HepG2 (cell line): ENCODE results near the gene PHF23. TPM values are rescaled to one million over a fixed set of nuclear protein-coding genes. Genes with fewer than 3 reads are reported as not detected.

Experiments
- ATAC-seq: fragments of 200-7000 bp; cut with Tn5 transposase; 3 replicates; pipeline ENCODE4 v1.9.1; 2020; ENCODE audit warnings: mild to moderate bottlenecking, moderate library complexity
- BruUV-seq: library from RNA; stranded (reverse); fragments of 400-500 nt; replicated peaks from 2 replicates; lab custom pipeline; 2021; lab: Mats Ljungman, UMichigan
- CTCF ChIA-PET: fragments of 300-600 bp; formaldehyde crosslinking; extraction: SDS; loops from one replicate; lab custom pipeline; 2021; ENCODE audit warnings: low total read pairs, inconsistent platforms, low intra/inter-chr PET ratio; lab: Yijun Ruan, JAX
- POLR2A ChIA-PET: fragments of 350-600 bp; sonication (Branson Sonifier 250); formaldehyde crosslinking; loops from one replicate; lab custom pipeline; 2020; ENCODE audit warnings: antibody characterized with exemption, inconsistent platforms; lab: Yijun Ruan, JAX
- DNase-seq: peaks from one replicate; pipeline ENCODE4 v3.0.0-alpha.2; 2015; ENCODE audit warnings: low spot score
- FAIRE-seq: peaks from 3 replicates; lab custom pipeline; 2011; peaks lifted over from hg19 to GRCh38; lab: Jason Lieb, UNC
- H2AFZ ChIP-seq: one replicate; pipeline ENCODE4 v1.6.1; 2011; ENCODE audit warnings: low read length, inconsistent platforms
- H3K27ac ChIP-seq: fragments of 300-600 bp; 3 replicates; pipeline ENCODE4 v1.8.0; 2011; ENCODE audit warnings: mixed run types, mild to moderate bottlenecking, mixed read lengths, low read length, inconsistent platforms; ENCODE audit not compliant: insufficient read depth; ENCODE audit errors: extremely low read length
- H3K27me3 ChIP-seq, 2 experiments: fragments of 200-600 bp in 1 of 2; 2 replicates in 1 of 2; 3 replicates in 1 of 2; pipeline versions ENCODE4 v1.6.0 to v1.8.0; 2011; ENCODE audit warnings: low read length in 2 of 2, mild to moderate bottlenecking in 2 of 2, moderate library complexity in 2 of 2, inconsistent platforms in 1 of 2; ENCODE audit not compliant: insufficient read depth in 2 of 2, control insufficient read depth in 1 of 2
- H3K36me3 ChIP-seq, 2 experiments: fragments of 200-600 bp in 1 of 2; replicated peaks in 1 of 2; 2 replicates in 1 of 2; 3 replicates in 1 of 2; pipeline versions ENCODE4 v1.5.1 to v1.8.0; 2011; ENCODE audit warnings: low read length in 2 of 2, inconsistent platforms in 1 of 2; ENCODE audit not compliant: insufficient read depth in 2 of 2, control insufficient read depth in 1 of 2
- H3K4me1 ChIP-seq: 2 replicates; pipeline ENCODE4 v1.5.1; 2012; ENCODE audit warnings: low read length, inconsistent platforms; ENCODE audit not compliant: insufficient read depth
- H3K4me2 ChIP-seq: 2 replicates; pipeline ENCODE4 v1.6.0; 2011; ENCODE audit warnings: low read depth, low read length, inconsistent platforms
- H3K4me3 ChIP-seq, 3 experiments: fragments of 200-600 bp in 1 of 3; sonication (generic), shearing (Covaris generic) in 1 of 3; replicated peaks in 1 of 3; 2 replicates each; pipeline ENCODE4 v1.5.1; 2011 to 2016; ENCODE audit warnings: low read length in 3 of 3, inconsistent platforms in 2 of 3, low read depth in 2 of 3, mild to moderate bottlenecking in 2 of 3, control low read depth in 1 of 3, mixed read lengths in 1 of 3; ENCODE audit not compliant: insufficient read depth in 1 of 3
- H3K79me2 ChIP-seq: one replicate; pipeline ENCODE4 v1.6.1; 2011; ENCODE audit warnings: low read length, inconsistent platforms; ENCODE audit not compliant: insufficient read depth
- H3K9ac ChIP-seq: 2 replicates; pipeline ENCODE4 v1.6.0; 2011; ENCODE audit warnings: mild to moderate bottlenecking, low read depth, low read length, inconsistent platforms; ENCODE audit not compliant: insufficient read depth
- H3K9me3 ChIP-seq: 2 replicates; pipeline ENCODE4 v1.5.1; 2012; ENCODE audit warnings: mild to moderate bottlenecking, low read length
- H4K20me1 ChIP-seq: 2 replicates; pipeline ENCODE4 v1.6.0; 2011; ENCODE audit warnings: inconsistent platforms, mild to moderate bottlenecking, low read length, moderate library complexity; ENCODE audit not compliant: insufficient read depth
- DNMT1 ChIP-seq: sonication (generic); formaldehyde crosslinking; IDR thresholded peaks from 2 replicates; pipeline ENCODE4 v1.5.1; 2020; ENCODE audit warnings: mild to moderate bottlenecking, missing genetic modification reagents
- HMGXB4 ChIP-seq, 2 experiments: sonication (generic) in 1 of 2; formaldehyde crosslinking in 1 of 2; IDR thresholded peaks; 2 replicates each; pipeline versions ENCODE4 v1.4.0 to v1.6.1; 2018 to 2020; ENCODE audit warnings: missing genetic modification reagents in 2 of 2, borderline replicate concordance in 1 of 2, low read depth in 1 of 2, mild to moderate bottlenecking in 1 of 2, missing biosample characterization in 1 of 2
- ISX ChIP-seq: sonication (generic); formaldehyde crosslinking; conservative IDR thresholded peaks from 2 replicates; pipeline ENCODE4 v1.5.0; 2020; ENCODE audit warnings: missing genetic modification reagents
- JDP2 ChIP-seq: sonication (generic); formaldehyde crosslinking; IDR thresholded peaks from 2 replicates; pipeline ENCODE4 v1.8.1; 2022; ENCODE audit warnings: missing genetic modification reagents, borderline replicate concordance
- MXD4 ChIP-seq: IDR thresholded peaks from 2 replicates; pipeline ENCODE4 v1.6.1; 2016; ENCODE audit warnings: mild to moderate bottlenecking, missing biosample characterization, missing genetic modification reagents
- NFE2 ChIP-seq: sonication (generic); formaldehyde crosslinking; IDR thresholded peaks from 2 replicates; pipeline ENCODE4 v1.4.0; 2020; ENCODE audit warnings: missing genetic modification reagents
- NFIC ChIP-seq: IDR thresholded peaks from 2 replicates; pipeline ENCODE4 v1.6.1; 2012; ENCODE audit warnings: mild to moderate bottlenecking, low read length, inconsistent platforms
- NR1H2 ChIP-seq: sonication (generic); formaldehyde crosslinking; IDR thresholded peaks from 2 replicates; pipeline ENCODE4 v1.8.1; 2022; ENCODE audit warnings: low read depth, missing genetic modification reagents, borderline replicate concordance
- NR2C2 ChIP-seq: sonication (generic); formaldehyde crosslinking; IDR thresholded peaks from 2 replicates; pipeline ENCODE4 v1.4.0; 2020; ENCODE audit warnings: missing genetic modification reagents, mild to moderate bottlenecking, moderate library complexity, borderline replicate concordance
- RBAK ChIP-seq: sonication (generic); formaldehyde crosslinking; IDR thresholded peaks from 2 replicates; pipeline ENCODE4 v1.5.1; 2020; ENCODE audit warnings: mild to moderate bottlenecking, missing genetic modification reagents
- SNAI1 ChIP-seq: sonication (generic); formaldehyde crosslinking; IDR thresholded peaks from 2 replicates; pipeline ENCODE4 v1.5.0; 2020; ENCODE audit warnings: mild to moderate bottlenecking, missing genetic modification reagents, borderline replicate concordance
- XRCC5 ChIP-seq: fragments of 200-400 bp; formaldehyde crosslinking; optimal IDR thresholded peaks from 2 replicates; pipeline ENCODE3; 2017; ENCODE audit warnings: mild to moderate bottlenecking, low read length
- ZBTB44 ChIP-seq: sonication (generic); formaldehyde crosslinking; IDR thresholded peaks from 2 replicates; pipeline ENCODE4 v1.4.0; 2020; ENCODE audit warnings: missing genetic modification reagents
- ZNF17 ChIP-seq: sonication (generic); formaldehyde crosslinking; IDR thresholded peaks from 2 replicates; pipeline ENCODE4 v1.5.0; 2020; ENCODE audit warnings: mild to moderate bottlenecking, missing genetic modification reagents
- ZNF615 ChIP-seq: sonication (generic); formaldehyde crosslinking; IDR thresholded peaks from 2 replicates; pipeline ENCODE4 v1.5.0; 2020; ENCODE audit warnings: mild to moderate bottlenecking, missing genetic modification reagents, borderline replicate concordance
- ZNF724P ChIP-seq: sonication (generic); formaldehyde crosslinking; IDR thresholded peaks from 2 replicates; pipeline ENCODE4 v1.8.0; 2022; ENCODE audit warnings: missing genetic modification reagents, borderline replicate concordance
- ZNF746 ChIP-seq: sonication (generic); formaldehyde crosslinking; IDR thresholded peaks from 2 replicates; pipeline ENCODE4 v1.8.0; 2022; ENCODE audit warnings: mild to moderate bottlenecking, missing genetic modification reagents
- ZNF788 ChIP-seq: sonication (generic); formaldehyde crosslinking; IDR thresholded peaks from 2 replicates; pipeline ENCODE4 v1.5.0; 2020; ENCODE audit warnings: mild to moderate bottlenecking, missing genetic modification reagents, borderline replicate concordance
- WGBS: methylation state at CpG from one replicate; pipeline ENCODE4 v1.1.6; 2017; ENCODE audit warnings: low lambda C conversion rate; 5-methylcytosine and 5-hydroxymethylcytosine counted together
- in situ Hi-C: cut with HindIII; loops from 2 replicates; pipeline ENCODE4 v1.10.0; 2017; ENCODE audit warnings: low pct_unique_long_range_greater_than_20kb; ENCODE audit not compliant: extremely low pct_ligation_motif_present
- intact Hi-C: fragments of 100-400 bp; cut with micrococcal nuclease; formaldehyde crosslinking; loops from one replicate; pipeline ENCODE4 v1.10.0; 2022; ENCODE audit not compliant: unreplicated experiment
- polyA plus RNA-seq, 8 experiments: library from polyadenylated mRNA; depleted of rRNA in 3 of 8; stranded (reverse) in 7 of 8; unstranded in 1 of 8; fragments of >200 nt; fragmentation: Illumina TruSeq in 4 of 8; extraction: Trizol in 4 of 8; gene quantifications; 2 replicates each; pipeline versions ENCODE4 v1.2.1 to v1.2.3, GENCODE V29; 2011 to 2016; ENCODE audit warnings: low read depth in 4 of 8, missing spikeins in 1 of 8, mixed read lengths in 1 of 8; ENCODE audit not compliant: insufficient read depth in 1 of 8
- total RNA-seq, 5 experiments: library from RNA; depleted of rRNA; stranded (reverse); fragments of >200 nt; fragmentation: Illumina TruSeq; extraction: Trizol; gene quantifications; 2 replicates each; pipeline ENCODE4 v1.2.3, GENCODE V29; 2016; ENCODE audit warnings: low read depth in 1 of 5
- TF ChIP-seq, protein P1 (sequence below): sonication (generic); formaldehyde crosslinking; IDR thresholded peaks from 2 replicates; pipeline ENCODE4 v1.4.0; 2020; ENCODE audit warnings: missing genetic modification reagents, borderline replicate concordance

Gene PHF23
- total and polyA plus RNA-seq, 2 of the 13 experiments (the other 11 are each of a cell fraction or from before 2014, with no cell fraction given): 27.6 to 33.2 TPM

- no peak overlapping the region for H3K9ac ChIP-seq
- 100% methylated on average over 3 of the region's 4 CpGs for WGBS
These were observed 15.9 kb downstream of the PHF23 start for GRCh38 chr17:7223375-7223774.

More at GRCh38 chr17:7223375-7223774, 15.9 kb downstream of the PHF23 start:
- peaks cover 0 to 1% of the 10 kb centered on the region in 2 experiments; a peak in 2 of 5 replicates for H3K27me3 ChIP-seq
- H2AFZ ChIP-seq: no peak overlapping the region
- peaks cover 20 to 67% of the 10 kb centered on the region in 2 experiments; a peak in 4 of 5 replicates for H3K36me3 ChIP-seq
- intact Hi-C loops (no loop called here), in situ Hi-C loops (no loop called here)
- ATAC-seq (no peak), DNase-seq (no peak), FAIRE-seq (no peak)
- no peak for TF ChIP-seq ZNF724P (CRISPR knock-in tag)
- no peak for TF ChIP-seq MXD4 (CRISPR knock-in tag)
- TF ChIP-seq XRCC5: no peak
- no peak for TF ChIP-seq RBAK
- TF ChIP-seq ZBTB44: no peak
- no peak for TF ChIP-seq NR1H2 (CRISPR knock-in tag)
- no peak for TF ChIP-seq ZNF615 (CRISPR knock-in tag)
- TF ChIP-seq SNAI1: no peak
- TF ChIP-seq NFIC: no peak
- no peak for TF ChIP-seq NR2C2
- TF ChIP-seq, protein P1, sequence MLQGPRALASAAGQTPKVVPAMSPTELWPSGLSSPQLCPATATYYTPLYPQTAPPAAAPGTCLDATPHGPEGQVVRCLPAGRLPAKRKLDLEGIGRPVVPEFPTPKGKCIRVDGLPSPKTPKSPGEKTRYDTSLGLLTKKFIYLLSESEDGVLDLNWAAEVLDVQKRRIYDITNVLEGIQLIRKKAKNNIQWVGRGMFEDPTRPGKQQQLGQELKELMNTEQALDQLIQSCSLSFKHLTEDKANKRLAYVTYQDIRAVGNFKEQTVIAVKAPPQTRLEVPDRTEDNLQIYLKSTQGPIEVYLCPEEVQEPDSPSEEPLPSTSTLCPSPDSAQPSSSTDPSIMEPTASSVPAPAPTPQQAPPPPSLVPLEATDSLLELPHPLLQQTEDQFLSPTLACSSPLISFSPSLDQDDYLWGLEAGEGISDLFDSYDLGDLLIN (CRISPR knock-in tag): no peak
- TF ChIP-seq ZNF746 (CRISPR knock-in tag): no peak
- no peak for TF ChIP-seq DNMT1
- TF ChIP-seq HMGXB4 (CRISPR knock-in tag; IDR thresholded peaks at IDR 0.05; ENCODE audit: borderline replicate concordance in 1 of 2, low read depth in 1 of 2): no peak
- no peak for TF ChIP-seq JDP2 (CRISPR knock-in tag)
- no peak for TF ChIP-seq ZNF17 (CRISPR knock-in tag)
- TF ChIP-seq ZNF788 (CRISPR knock-in tag): no peak
- TF ChIP-seq ISX (CRISPR knock-in tag): no peak
- no peak for TF ChIP-seq NFE2
- H3K4me2 ChIP-seq: no peak overlapping the region
- POLR2A ChIA-PET: interaction anchor here (6.8 kb wide), 1 partner anchor 12 kb away, joined by 140 read pairs; the partner anchor contains the start of genes DVL2 and PHF23
- H4K20me1 ChIP-seq: peaks cover 10% of the 10 kb centered on the region; the same call in 1 of the 2 replicates
- no peak overlapping the region for H3K27ac ChIP-seq
- no peaks in the 10 kb centered on the region for H3K9me3 ChIP-seq
- CTCF ChIA-PET: no interaction called here
- H3K79me2 ChIP-seq: peaks cover 14% of the 10 kb centered on the region
- H3K4me3 ChIP-seq: no peak overlapping the region
- peaks cover 31% of the 10 kb centered on the region for H3K4me1 ChIP-seq
- no TSS peak for BruUV-seq
